Measurements from ENCODE around the gene TNFSF15.

TNFSF15 gene

GRCh38 chr9:114787214-114787613, 18.6 kb downstream of the TNFSF15 start:
- no peak for DNase-seq

- no peak for DNase-seq
Measured at GRCh38 chr9:114785866-114786650, 19.8 kb downstream of the TNFSF15 start.

GRCh38 chr9:114784721-114785279, 21.0 kb downstream of the TNFSF15 start:
- DNase-seq = no peak

GRCh38 chr9:114782586-114782985, 23.3 kb downstream of the TNFSF15 start:
- DNase-seq = no peak

GRCh38 chr9:114779352-114779845, 26.4 kb downstream of the TNFSF15 start:
- DNase-seq = no peak

- no peak for DNase-seq
Measured at GRCh38 chr9:114777821-114778609, 27.8 kb downstream of the TNFSF15 start.

GRCh38 chr9:114776683-114777399, 29.0 kb downstream of the TNFSF15 start:
- no peak for DNase-seq

- DNase-seq = no peak
Measured at GRCh38 chr9:114775981-114776380, 29.9 kb downstream of the TNFSF15 start.

- DNase-seq = no peak
Measured at GRCh38 chr9:114775121-114775520, 30.7 kb downstream of the TNFSF15 start.

GRCh38 chr9:114774524-114774923, 31.3 kb downstream of the TNFSF15 start:
- no peak for DNase-seq

- no peak for DNase-seq
Measured at GRCh38 chr9:114771889-114772288, 34.0 kb downstream of the TNFSF15 start.

GRCh38 chr9:114770991-114771390, 34.8 kb downstream of the TNFSF15 start:
- no peak for DNase-seq

GRCh38 chr9:114769624-114770023, 36.2 kb downstream of the TNFSF15 start:
- DNase-seq = no peak

- no peak for DNase-seq
Measured at GRCh38 chr9:114763220-114763619, 42.6 kb downstream of the TNFSF15 start.

- no peak for DNase-seq
Measured at GRCh38 chr9:114761523-114761922, 44.3 kb downstream of the TNFSF15 start.

GRCh38 chr9:114759512-114760341, 46.1 kb downstream of the TNFSF15 start:
- no peak for DNase-seq

- no peak for DNase-seq
Measured at GRCh38 chr9:114757984-114758383, 47.9 kb downstream of the TNFSF15 start.

GRCh38 chr9:114757395-114757794, 48.4 kb downstream of the TNFSF15 start:
- DNase-seq = no peak

GRCh38 chr9:114756920-114757319, 48.9 kb downstream of the TNFSF15 start:
- DNase-seq = no peak

- no peak for DNase-seq
Measured at GRCh38 chr9:114754581-114754980, 51.3 kb downstream of the TNFSF15 start.

- DNase-seq = no peak
Measured at GRCh38 chr9:114746591-114747346, 59.1 kb downstream of the TNFSF15 start.
